IPS-18a (cell line): Measurements from ENCODE around the gene BRD4.

Experiments used
- H3K27ac ChIP-seq: one replicate; pipeline ENCODE4 v1.5.1; 2013; ENCODE audit warnings: low read length
- H3K27me3 ChIP-seq: one replicate; pipeline ENCODE4 v1.6.1; 2013; ENCODE audit warnings: mild to moderate bottlenecking, low read length; ENCODE audit not compliant: control insufficient read depth, insufficient read depth
- H3K36me3 ChIP-seq: one replicate; pipeline ENCODE4 v1.6.1; 2013; ENCODE audit warnings: low read depth, low read length; ENCODE audit not compliant: control insufficient read depth
- H3K4me1 ChIP-seq: one replicate; pipeline ENCODE4 v1.6.1; 2013; ENCODE audit warnings: low read depth, low read length; ENCODE audit not compliant: control insufficient read depth
- H3K4me3 ChIP-seq: one replicate; pipeline ENCODE4 v1.5.1; 2013; ENCODE audit warnings: low read length
- H3K9ac ChIP-seq: one replicate; pipeline ENCODE4 v1.6.1; 2013; ENCODE audit warnings: mild to moderate bottlenecking, low read length, moderate library complexity
- H3K9me3 ChIP-seq: one replicate; pipeline ENCODE4 v1.6.1; 2013; ENCODE audit warnings: low read depth, low read length; ENCODE audit not compliant: control insufficient read depth

Gene BRD4

DNA sequence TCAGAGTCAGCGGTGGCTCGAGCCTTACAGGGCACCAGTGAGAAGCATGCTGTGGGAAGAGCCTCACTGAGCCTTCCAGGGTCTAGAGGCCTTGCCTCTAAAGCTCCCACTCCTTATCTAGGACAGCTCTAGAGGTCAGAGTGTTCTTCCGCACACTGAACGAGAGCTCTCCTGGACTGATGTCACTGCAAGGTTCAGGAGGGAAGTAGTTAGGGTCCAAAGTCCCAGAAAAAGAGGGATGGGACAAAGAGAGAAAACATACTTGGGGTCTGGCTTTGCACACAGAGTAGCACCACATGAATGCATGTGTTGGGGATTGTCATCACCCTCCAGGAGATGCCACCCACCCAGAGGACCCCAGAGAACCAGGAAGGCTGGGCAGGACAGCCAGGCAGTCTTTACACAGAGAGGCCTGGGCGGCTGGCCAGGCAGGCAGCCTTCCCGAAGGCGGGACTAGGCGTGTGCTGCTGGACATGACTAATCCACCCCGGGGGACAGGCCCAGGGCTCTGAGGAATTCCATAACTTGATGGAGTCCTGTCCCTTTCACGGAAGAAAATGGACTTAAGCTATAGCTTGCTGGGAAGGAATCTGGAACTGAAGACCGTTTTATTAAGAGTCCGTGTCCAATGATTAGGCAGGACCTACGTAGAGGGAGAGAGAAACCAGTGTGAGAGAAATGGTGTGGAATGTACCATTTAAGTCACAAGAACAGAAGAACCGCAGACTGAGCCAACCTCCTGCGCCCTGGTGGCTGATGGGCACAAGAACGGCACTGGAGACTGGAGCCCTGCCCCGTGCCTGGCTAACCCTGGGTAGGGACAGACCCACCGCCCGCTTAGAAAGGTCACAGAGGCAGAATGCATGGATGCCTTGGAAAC is 83.5 kb downstream of the BRD4 start:
- peaks cover 7% of the 10 kb centered on the region for H3K4me1 ChIP-seq
- peaks cover 60% of the 10 kb centered on the region for H3K36me3 ChIP-seq
- no peak overlapping the region for H3K4me3 ChIP-seq
- H3K9me3 ChIP-seq = no peaks in the 10 kb centered on the region
- no peaks in the 10 kb centered on the region for H3K27me3 ChIP-seq
- no peak overlapping the region for H3K27ac ChIP-seq
- H3K9ac ChIP-seq = no peak overlapping the region

DNA sequence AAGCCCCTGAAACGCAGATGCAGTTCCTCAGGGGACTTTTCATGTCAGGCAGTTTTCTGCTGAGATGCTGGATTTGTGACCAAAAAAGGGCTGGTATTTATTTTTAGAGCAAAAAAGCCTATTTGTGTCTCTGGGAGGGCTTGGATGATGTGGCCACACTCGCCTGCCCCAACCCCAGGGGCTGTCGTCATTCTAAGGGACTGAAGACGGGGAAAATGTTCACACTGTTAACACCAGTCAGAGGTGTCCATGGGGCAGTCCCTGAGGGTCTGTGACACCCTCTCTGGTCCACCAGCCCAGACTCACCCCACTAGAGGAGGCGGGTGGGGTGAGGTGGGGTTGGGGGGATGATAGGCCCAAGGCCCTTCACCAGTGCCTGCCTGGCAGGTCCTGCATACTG is 84.2 kb downstream of the BRD4 start:
- no peaks in the 10 kb centered on the region for H3K27me3 ChIP-seq
- H3K4me3 ChIP-seq = no peak overlapping the region
- H3K27ac ChIP-seq = no peak overlapping the region
- H3K9me3 ChIP-seq = no peaks in the 10 kb centered on the region
- H3K4me1 ChIP-seq = peaks cover 7% of the 10 kb centered on the region
- peaks cover 57% of the 10 kb centered on the region for H3K36me3 ChIP-seq
- H3K9ac ChIP-seq = no peak overlapping the region

DNA sequence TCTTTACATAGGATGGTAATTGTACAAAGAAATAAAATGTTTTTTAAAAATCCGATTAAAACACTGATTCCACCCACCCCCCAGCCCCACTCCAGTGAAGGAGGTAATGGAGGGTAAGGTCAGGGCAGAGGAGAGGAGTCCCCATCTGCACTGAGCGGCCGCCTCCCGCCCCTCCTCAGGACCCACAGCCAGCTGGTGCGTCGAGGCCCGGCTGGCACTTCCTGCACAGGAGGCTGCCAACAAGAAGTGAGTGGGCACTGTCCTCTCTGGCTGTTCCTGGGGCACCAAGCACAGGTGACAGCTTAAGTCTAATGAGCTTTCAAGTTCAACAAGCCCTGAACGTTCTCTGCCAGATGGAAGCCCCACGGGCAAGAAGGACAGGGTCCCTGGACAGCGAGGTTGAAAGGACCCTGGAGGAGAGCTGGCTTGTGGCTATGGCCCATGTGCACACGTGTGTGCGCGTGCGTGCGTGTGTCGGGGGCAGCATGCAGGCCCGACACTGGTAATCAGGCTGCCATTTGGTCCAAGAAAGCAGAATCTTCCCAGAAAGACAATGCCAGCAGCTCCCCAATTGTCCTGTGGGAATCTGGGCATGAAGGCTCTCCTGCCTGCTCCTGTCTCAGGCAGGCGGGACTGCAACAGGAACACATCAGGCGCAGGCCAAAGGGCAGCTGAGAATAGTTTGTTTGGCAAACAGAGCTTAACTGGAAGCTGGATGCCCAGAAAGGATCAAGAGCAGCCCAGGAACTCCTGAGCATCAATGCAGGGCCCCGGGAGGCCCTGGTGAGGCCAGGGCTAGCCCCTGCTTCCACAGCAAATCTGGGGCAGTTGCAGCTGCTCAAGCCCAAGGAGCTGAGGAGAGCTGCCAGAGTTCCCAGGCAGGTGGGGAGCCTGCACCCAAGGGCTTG is 85.0 kb downstream of the BRD4 start:
- H3K36me3 ChIP-seq = peaks cover 53% of the 10 kb centered on the region
- H3K4me1 ChIP-seq = peaks cover 6% of the 10 kb centered on the region
- H3K9ac ChIP-seq = no peak overlapping the region
- H3K4me3 ChIP-seq = no peak overlapping the region
- H3K9me3 ChIP-seq = no peaks in the 10 kb centered on the region
- H3K27me3 ChIP-seq = no peaks in the 10 kb centered on the region
- no peak overlapping the region for H3K27ac ChIP-seq

DNA sequence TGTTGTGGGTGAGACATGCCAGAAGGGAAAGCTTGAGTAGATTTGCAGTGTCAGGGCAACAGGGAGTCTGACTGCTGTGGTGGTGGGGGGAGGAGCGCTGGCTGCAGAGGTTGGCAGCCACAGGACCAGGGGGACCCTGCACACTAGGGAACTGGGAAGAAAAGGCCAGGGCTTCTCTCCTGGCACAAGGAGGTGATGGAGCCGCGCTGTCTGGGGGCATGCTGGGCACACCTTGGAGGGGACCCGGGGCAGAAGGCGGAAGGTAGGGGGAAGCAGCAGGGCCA is 86.2 kb downstream of the BRD4 start:
- Histone ChIP-seq H3K9ac (no peak overlapping the region), H3K4me3 (no peak overlapping the region)

DNA sequence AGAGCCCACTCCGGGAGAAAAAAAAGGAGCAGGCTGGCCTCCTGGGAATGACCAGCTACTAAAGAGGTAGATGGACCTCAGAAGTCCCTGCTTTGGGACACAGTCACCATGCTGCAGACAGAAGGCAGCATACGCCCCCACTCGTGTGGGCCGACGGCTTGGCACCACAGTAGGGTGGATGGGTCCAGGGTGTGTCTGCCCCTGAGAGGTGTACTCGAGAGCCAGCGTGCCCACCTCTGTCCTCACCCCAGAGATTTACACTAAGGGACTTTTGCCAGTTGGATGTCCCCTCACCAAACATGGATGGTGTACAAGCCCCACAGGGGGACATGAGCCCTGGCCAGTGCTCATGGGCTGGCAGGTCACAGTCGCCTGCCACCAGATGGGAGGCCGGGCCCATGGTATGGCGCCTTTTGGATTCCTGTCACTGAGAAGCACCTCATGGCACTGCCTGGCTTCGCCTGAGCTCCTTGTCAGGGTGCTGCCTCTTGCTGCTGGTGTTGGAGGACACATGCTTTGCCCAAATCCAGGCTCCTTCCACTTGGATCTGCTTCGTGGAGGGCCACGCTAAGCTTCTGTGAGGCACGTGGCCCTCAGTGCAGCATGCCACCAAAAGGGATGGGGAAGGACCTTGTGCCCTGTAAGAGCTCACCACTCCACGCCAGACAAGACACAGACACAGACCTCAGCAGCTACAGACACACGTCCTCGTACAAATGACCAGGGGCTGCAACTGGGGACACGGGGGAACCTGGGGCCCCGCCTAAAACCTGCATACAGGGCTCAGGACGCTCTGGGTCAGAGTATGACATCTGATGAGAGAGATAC is 86.8 kb downstream of the BRD4 start:
- Histone ChIP-seq H3K4me1 (no peaks in the 10 kb centered on the region), H3K9me3 (no peaks in the 10 kb centered on the region), H3K4me3 (no peak overlapping the region), H3K27ac (no peak overlapping the region), H3K9ac (no peak overlapping the region), H3K36me3 (peaks cover 65% of the 10 kb centered on the region), H3K27me3 (no peaks in the 10 kb centered on the region)

More for the DNA sequence above, 86.2 kb downstream of the BRD4 start:
- Histone ChIP-seq H3K27me3 (no peaks in the 10 kb centered on the region), H3K4me1 (no peaks in the 10 kb centered on the region), H3K36me3 (peaks cover 60% of the 10 kb centered on the region), H3K27ac (no peak overlapping the region), H3K9me3 (no peaks in the 10 kb centered on the region)

DNA sequence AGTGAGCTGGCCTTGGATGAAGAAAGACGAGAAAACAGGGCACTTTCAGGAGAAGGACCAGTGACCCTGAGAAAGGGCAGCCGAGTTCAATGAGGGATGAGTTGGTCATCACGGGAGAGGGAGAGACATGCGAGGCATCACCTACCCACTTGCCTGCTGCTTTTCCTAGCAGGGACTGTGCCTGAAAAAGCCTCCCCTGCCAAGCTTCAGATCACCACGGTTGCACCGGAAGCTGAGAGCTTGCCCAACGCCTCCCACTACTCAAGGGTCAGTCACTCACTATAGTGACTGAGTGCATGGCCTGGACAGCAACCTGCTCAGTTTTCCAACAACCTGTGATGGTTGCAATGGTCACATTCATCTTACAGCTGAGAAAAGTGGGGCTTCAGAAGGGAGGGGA is 87.5 kb downstream of the BRD4 start:
- H3K9ac ChIP-seq = no peak overlapping the region
- no peaks in the 10 kb centered on the region for H3K27me3 ChIP-seq
- no peaks in the 10 kb centered on the region for H3K9me3 ChIP-seq
- peaks cover 68% of the 10 kb centered on the region for H3K36me3 ChIP-seq
- H3K27ac ChIP-seq = no peak overlapping the region
- no peaks in the 10 kb centered on the region for H3K4me1 ChIP-seq
- H3K4me3 ChIP-seq = no peak overlapping the region

DNA sequence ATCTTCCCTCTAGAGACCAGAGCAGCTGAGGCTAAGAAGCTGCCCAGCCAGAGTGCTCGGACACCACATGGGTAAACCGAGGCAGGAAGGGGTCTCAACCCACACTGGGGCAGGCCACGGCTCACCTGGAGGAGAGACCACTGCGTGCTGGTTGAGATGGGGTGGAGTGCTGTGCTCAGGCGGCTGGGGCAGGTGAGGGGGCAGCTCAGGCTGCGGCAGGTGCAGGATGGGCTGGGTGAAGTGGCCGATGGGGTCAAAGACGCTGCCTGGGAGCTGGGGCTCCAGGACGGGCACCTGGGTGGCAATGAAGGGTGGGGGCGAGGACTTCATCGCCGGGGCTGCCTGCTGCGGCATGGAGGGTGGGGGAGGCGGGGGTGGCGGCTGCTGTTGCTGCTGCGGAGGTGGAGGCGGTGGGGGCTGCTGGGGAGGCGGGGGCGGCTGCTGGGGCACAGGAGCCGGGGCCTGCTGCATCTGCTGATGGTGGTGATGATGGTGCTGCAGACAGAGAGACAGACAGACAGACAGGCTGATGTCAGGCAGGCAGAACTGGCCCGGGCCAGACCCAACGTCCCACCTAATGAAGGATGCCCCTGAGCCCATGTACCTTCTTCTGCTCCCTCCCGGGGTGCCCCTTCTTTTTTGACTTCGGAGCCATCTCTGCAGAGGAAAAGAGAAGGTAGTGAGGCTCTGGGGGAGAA is 88.1 kb downstream of the BRD4 start:
- Histone ChIP-seq H3K27me3 (no peaks in the 10 kb centered on the region), H3K4me1 (no peaks in the 10 kb centered on the region), H3K27ac (no peak overlapping the region), H3K36me3 (peaks cover 68% of the 10 kb centered on the region), H3K4me3 (no peak overlapping the region), H3K9ac (no peak overlapping the region), H3K9me3 (no peaks in the 10 kb centered on the region)

DNA sequence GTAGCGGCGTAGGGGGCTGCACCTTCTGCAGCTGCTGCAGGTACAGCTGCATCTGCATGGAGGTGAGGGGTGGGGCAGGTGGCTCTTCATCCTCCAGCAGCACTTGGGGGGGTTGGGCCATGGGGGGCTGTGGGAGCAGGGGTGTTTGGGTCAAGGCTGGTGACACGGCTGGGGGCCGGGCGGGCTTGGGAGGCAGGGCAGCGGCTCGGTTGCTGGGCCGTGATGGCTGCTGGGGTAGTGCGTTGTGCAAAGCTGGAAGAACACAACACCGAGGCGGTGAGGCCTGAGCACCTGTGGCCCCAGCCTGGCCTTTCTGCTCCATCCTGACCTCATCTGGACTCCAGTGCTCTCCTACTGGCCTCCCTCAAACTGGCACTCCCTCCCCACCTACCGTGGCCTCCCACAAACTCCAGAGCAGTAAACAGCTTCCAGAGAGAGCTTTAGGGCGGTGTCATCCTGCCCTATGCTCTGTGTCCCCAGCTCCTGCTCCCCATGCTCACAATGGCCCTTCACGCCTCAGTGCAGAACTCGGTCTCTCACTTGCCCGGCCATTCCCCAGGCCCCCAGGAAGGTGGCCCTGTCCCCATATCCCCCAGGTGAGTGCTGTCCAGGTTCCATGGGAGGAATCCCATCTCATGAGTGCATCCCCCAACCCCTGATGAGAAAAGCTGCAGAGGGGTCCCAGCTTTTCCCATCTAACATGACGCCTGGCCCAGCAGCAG is 88.9 kb downstream of the BRD4 start:
- Histone ChIP-seq H3K4me1 (no peaks in the 10 kb centered on the region), H3K27ac (no peak overlapping the region), H3K4me3 (no peak overlapping the region), H3K36me3 (peaks cover 68% of the 10 kb centered on the region), H3K9ac (no peak overlapping the region), H3K9me3 (no peaks in the 10 kb centered on the region), H3K27me3 (no peaks in the 10 kb centered on the region)

DNA sequence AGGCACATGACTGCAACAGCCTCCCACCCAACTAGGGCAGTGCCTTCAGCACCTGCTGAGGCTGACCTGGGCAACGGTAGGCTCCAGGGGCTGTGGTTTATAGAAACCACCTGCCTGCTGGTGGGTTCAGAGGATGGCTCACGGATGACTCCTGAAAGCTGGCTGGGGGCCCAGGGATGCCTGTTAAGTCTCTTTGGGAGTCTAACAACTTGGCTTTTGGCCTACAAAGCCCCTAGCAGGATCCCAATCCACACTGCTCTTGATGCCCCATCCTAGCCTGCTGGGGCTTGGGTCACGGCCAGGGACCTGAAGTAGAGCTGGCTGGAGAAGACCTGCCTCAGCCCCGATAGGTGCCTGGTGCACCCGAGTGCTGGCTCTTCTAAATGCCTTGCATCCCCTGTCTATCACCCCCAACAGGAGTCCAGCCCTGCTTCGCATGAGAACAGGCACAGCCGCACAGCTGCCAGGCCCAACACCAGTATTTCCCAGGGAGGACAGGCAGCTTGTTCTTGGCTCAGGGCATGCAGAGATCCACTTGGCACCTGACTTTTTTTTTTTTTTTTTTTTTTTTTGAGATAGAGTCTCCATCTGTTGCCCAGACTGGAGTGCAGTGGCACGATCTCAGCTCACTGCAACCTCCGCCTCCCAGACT is 91.0 kb downstream of the BRD4 start:
- Histone ChIP-seq H3K36me3 (peaks cover 74% of the 10 kb centered on the region), H3K27me3 (no peaks in the 10 kb centered on the region), H3K4me1 (no peaks in the 10 kb centered on the region), H3K9ac (no peak overlapping the region), H3K9me3 (no peaks in the 10 kb centered on the region), H3K27ac (no peak overlapping the region), H3K4me3 (no peak overlapping the region)

DNA sequence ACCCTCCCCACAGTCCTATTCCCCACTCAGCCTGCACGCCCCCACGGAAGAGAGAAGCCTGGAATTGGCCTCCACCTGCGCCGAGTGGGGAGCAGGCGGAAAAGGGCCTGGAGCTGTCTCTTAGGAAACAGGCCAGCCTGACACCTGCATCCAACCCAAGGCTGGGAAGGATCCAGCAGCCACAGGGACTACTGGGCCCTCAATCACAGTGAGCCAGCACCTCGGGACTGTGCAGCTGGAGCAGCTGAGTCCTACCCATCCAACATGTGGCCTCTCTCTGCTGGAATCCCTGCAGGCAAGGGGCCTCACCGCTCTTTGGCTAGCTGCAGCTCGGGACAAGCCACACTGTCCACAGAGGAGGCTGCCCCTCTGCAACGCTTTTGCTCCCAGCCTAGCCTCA is 91.8 kb downstream of the BRD4 start:
- Histone ChIP-seq H3K9me3 (no peaks in the 10 kb centered on the region), H3K4me1 (no peaks in the 10 kb centered on the region), H3K4me3 (no peak overlapping the region), H3K36me3 (peaks cover 81% of the 10 kb centered on the region), H3K27me3 (no peaks in the 10 kb centered on the region), H3K9ac (no peak overlapping the region), H3K27ac (no peak overlapping the region)
